ENCODE measurements around the gene HAUS8. TPM values are rescaled to one million over a fixed set of nuclear protein-coding genes. Genes with fewer than 3 reads are reported as not detected.
A peak's percentile ranks its signal among the peaks of the same experiment; 100 is the strongest.

Gene HAUS8
- total RNA-seq, 4 donors from 2014 or later: 3.3 to 7.0 (median 5.7) TPM

DNA sequence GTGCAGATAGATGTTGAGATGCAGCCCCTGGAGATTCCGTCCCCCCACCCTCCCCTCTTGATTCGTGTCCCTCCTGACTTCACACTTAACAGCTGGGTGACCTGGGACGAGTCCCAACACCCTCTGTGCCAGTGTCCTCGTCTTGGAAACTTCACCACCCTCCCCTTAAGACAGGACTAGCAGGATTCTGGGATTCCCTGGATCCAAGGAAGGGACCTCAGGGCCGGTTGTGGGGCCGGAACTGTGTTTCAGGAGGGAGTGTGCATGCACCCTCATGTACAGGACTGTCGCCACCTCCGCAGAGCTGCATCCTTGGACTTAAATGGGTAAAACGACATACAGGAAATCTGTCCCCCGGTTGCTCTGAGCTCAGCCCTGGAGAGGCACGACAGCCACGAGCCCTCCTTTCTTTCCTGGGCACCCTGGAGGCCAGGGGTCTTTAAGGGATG is 1.3 kb upstream of the HAUS8 start:
- H3K4me3 ChIP-seq (ENCODE audit: low read depth, poor library complexity, severe bottlenecking): peak overlapping the region; percentile 0
- WGBS, 2 donors: 0 to 2% methylated on average over 12 of the region's 12 CpGs
- no peak for DNase-seq (ENCODE audit: low spot score in 2 of 2)
- intact Hi-C loops (cut with DNase I; ENCODE audit: low total_unique reads): no loop called here
- no peak for TF ChIP-seq POLR2A (IDR thresholded peaks at IDR 0.05)
- TF ChIP-seq, protein P1, sequence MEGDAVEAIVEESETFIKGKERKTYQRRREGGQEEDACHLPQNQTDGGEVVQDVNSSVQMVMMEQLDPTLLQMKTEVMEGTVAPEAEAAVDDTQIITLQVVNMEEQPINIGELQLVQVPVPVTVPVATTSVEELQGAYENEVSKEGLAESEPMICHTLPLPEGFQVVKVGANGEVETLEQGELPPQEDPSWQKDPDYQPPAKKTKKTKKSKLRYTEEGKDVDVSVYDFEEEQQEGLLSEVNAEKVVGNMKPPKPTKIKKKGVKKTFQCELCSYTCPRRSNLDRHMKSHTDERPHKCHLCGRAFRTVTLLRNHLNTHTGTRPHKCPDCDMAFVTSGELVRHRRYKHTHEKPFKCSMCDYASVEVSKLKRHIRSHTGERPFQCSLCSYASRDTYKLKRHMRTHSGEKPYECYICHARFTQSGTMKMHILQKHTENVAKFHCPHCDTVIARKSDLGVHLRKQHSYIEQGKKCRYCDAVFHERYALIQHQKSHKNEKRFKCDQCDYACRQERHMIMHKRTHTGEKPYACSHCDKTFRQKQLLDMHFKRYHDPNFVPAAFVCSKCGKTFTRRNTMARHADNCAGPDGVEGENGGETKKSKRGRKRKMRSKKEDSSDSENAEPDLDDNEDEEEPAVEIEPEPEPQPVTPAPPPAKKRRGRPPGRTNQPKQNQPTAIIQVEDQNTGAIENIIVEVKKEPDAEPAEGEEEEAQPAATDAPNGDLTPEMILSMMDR (IDR thresholded peaks at IDR 0.05): no peak

DNA sequence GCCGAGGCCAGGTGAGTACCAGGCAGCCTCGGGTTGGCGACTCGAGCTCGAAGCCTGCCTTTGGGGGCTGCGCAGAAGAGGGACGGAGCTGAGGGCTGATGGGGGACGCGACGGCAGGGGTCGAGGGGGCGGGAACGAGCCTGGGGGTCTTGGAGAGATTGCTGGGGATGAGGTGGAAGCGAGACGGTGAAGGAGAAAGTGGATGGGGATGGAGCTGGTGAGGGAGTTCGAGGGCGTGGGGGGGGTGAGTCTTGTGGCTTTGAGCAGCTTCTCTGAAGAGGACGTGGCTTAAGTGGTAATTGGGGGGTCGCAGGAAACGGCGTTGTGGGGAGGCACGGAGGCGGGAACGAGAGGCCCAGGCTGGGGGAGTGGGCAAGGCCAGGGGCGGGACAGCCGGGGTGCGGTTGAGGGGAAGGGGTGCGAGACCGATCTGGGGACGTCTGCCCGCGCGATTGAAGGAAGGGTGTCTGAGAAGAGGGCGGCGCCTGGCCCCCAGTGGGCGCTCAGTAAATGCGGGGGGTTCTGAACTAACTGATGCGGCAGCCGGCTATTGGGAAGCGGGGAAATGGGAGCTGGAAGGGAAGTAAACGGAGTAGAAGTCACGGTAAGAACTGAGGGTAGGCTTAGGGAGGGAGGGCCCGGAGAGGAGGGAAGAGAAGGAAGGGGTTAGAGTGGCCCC is 751 bp upstream of the HAUS8 start:
- intact Hi-C loops (cut with DNase I; ENCODE audit: low total_unique reads): no loop called here
- DNase-seq (ENCODE audit: low spot score in 2 of 2): peak; percentile 35 to 92
- H3K4me3 ChIP-seq (ENCODE audit: low read depth, poor library complexity, severe bottlenecking): peak overlapping the region; percentile 80
- TF ChIP-seq POLR2A (IDR thresholded peaks at IDR 0.05): no peak
- 0 to 1% methylated on average over 38 to 43 of the region's 43 CpGs for WGBS, 2 donors

DNA sequence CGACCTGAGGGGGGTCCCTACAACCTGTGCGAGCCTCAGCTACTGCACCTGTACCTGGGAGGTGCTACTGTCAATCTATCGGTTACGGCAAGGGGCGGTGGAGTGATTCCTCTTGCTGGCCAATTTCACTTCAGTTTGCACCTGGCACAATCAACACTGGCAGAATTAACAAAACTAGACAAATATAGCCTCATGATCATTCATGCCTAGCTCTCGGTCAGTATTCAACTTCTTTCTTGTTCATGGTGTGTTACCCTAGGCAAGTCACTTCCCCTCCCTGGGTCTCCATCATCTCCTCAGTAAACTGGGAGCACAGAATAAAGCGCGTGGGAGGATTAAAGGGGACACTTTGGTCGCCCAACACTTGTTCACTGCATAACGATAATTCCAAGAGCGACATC is 618 bp downstream of the HAUS8 start:
- peak overlapping the region; percentile 57 for H3K4me3 ChIP-seq (ENCODE audit: low read depth, poor library complexity, severe bottlenecking)
- WGBS, 2 donors: 9 to 10% methylated on average over 9 to 11 of the region's 11 CpGs
- intact Hi-C loops (cut with DNase I; ENCODE audit: low total_unique reads): no loop called here
- no peak for TF ChIP-seq POLR2A (IDR thresholded peaks at IDR 0.05)
- TF ChIP-seq, protein P1 (IDR thresholded peaks at IDR 0.05): no peak
- no peak for DNase-seq (ENCODE audit: low spot score in 2 of 2)

GRCh38 chr19:17073869-17074633 is 1.2 kb downstream of the HAUS8 start:
- H3K4me3 ChIP-seq (ENCODE audit: low read depth, poor library complexity, severe bottlenecking): no peak overlapping the region
- no peak for DNase-seq (ENCODE audit: low spot score in 2 of 2)
- intact Hi-C loops (cut with DNase I; ENCODE audit: low total_unique reads): no loop called here
- TF ChIP-seq, protein P1 (IDR thresholded peaks at IDR 0.05): no peak
- TF ChIP-seq POLR2A (IDR thresholded peaks at IDR 0.05): no peak
- 45 to 54% methylated on average over 12 to 18 of the region's 18 CpGs for WGBS, 2 donors

DNA sequence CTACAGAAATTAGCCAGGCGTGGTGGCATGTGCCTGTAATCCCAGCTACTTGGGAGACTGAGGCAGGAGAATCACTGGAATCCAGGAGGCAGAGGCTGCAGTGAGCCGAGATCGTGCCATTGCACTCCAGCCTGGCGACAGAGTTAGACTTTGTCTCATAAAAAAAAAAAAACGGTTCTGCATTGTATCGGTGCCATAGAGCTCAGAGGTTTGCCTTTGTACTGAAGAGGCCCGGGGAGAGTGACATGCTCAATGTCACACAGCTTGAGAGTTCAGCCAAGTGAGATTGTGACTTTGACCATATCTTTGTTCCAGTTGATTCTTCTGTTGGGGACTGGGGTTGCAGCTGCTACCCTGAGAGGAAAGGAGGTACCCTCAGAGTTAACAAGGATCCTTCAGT is 4.3 kb downstream of the HAUS8 start:
- intact Hi-C loops (cut with DNase I; ENCODE audit: low total_unique reads): no loop called here
- no peak overlapping the region for H3K4me3 ChIP-seq (ENCODE audit: low read depth, poor library complexity, severe bottlenecking)
- WGBS, 2 donors: 84 to 93% methylated on average over 7 of the region's 7 CpGs

DNA sequence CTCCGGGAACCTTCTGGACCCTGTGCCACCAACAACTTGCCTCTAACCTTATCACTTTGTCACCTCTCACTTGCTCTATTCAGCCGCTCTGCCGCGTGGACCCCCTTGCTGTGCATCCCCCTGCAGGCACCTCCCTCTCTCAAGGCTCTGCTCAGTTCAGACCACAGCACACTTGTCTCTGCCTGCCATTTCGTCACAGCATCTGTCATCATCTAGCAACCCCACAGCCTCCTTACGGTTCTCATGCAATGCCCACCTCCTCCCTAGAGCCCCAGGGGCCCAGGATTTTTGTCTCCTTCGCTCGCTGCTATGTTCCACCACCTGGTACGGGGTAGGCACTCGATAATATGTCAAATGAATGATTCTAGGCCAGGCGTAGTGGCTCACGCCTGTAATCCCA is 4.8 kb downstream of the HAUS8 start:
- no peak for TF ChIP-seq POLR2A (IDR thresholded peaks at IDR 0.05)
- TF ChIP-seq, protein P1 (IDR thresholded peaks at IDR 0.05): no peak
- WGBS, 2 donors: 89 to 93% methylated on average over 12 of the region's 12 CpGs

More for the DNA sequence above, 4.3 kb downstream of the HAUS8 start:
- TF ChIP-seq, protein P1 (IDR thresholded peaks at IDR 0.05): no peak
- DNase-seq (ENCODE audit: low spot score in 2 of 2): no peak

More for the DNA sequence above, 4.8 kb downstream of the HAUS8 start:
- no peak overlapping the region for H3K4me3 ChIP-seq (ENCODE audit: low read depth, poor library complexity, severe bottlenecking)
- DNase-seq (ENCODE audit: low spot score in 2 of 2): no peak
- intact Hi-C loops (cut with DNase I; ENCODE audit: low total_unique reads): no loop called here
